Peyer's patch (tissue), 4 donors: ENCODE results near the gene PLAAT1. TPM values are rescaled to one million over a fixed set of nuclear protein-coding genes. Genes with fewer than 3 reads are reported as not detected.

ENCODE experiments used
- DNase-seq, 3 donors: peaks; one replicate each; pipeline ENCODE4 v3.0.0-alpha.2; 2017 to 2019
- H3K27ac ChIP-seq, 4 donors: fragments of 200-600 bp; sonication (generic); one replicate each; pipeline ENCODE4 v1.5.1; 2016 to 2019
- H3K27me3 ChIP-seq, 2 donors: fragments of 200-600 bp; sonication (generic); one replicate each; pipeline ENCODE4 v1.5.1; 2019
- H3K36me3 ChIP-seq, 3 donors: fragments of 200-600 bp; sonication (generic); one replicate each; pipeline ENCODE4 v1.5.1; 2016 to 2019
- H3K4me1 ChIP-seq, 4 donors: fragments of 200-600 bp; sonication (generic); one replicate each; pipeline ENCODE4 v1.5.1; 2016 to 2019
- H3K4me3 ChIP-seq, 4 donors: fragments of 200-600 bp; sonication (generic); 1 replicate in 3 of 4; 2 replicates in 1 of 4; pipeline ENCODE4 v1.5.1; 2016 to 2019; ENCODE audit warnings: mild to moderate bottlenecking in 1 of 4
- H3K9me3 ChIP-seq, 4 donors: fragments of 200-600 bp; sonication (generic); one replicate each; pipeline ENCODE4 v1.5.1; 2016 to 2019; ENCODE audit warnings: mild to moderate bottlenecking in 1 of 4
- POLR2A ChIP-seq, 2 donors: fragments of 450-650 bp; IDR thresholded peaks; one replicate each; pipeline ENCODE4 v1.5.1; 2017; ENCODE audit warnings: antibody characterized with exemption in 2 of 2, mild to moderate bottlenecking in 2 of 2, moderate library complexity in 2 of 2
- total RNA-seq, 4 donors: library from RNA; depleted of rRNA; stranded (reverse); fragments of >200 nt; gene quantifications; one replicate each; pipeline ENCODE4 v1.1.0, GENCODE V29; 2016
- TF ChIP-seq, protein P1 (sequence below), 6 experiments: fragments of 450-650 bp in 4 of 6; fragments of 200-600 bp in 2 of 6; sonication (generic) in 1 of 6; IDR thresholded peaks; one replicate each; pipeline ENCODE4 v1.5.1; 2017 to 2019; ENCODE audit warnings: antibody characterized with exemption in 6 of 6, mild to moderate bottlenecking in 3 of 6, moderate library complexity in 1 of 6

PLAAT1 gene
- total RNA-seq, 4 donors from 2014 or later: not detected

DNA sequence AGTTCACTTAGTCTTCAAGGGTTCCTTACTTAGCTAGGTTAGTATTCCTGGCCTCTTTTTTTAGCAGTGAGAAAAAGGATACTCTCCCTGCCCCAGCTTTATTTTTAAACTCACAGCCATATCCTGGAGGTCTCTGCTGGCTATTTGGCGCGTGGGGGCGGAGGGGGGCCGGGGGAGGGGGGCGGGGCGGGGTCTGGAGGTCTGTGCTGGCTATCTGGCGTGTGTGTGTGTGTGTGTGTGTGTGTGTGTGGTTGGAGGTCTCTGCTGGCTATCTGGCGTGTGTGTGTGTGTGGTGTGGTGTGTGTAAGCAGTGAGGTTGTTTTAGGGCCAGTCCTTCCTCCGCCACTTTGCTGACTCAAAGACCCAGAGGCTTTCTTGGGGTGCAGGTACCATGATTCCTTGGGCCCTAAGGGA is 579 bp upstream of the PLAAT1 start:
- Histone ChIP-seq H3K27me3 (no peaks in the 10 kb centered on the region), H3K27ac (no peak overlapping the region), H3K9me3 (no peaks in the 10 kb centered on the region), H3K4me1 (peaks cover 0 to 6% (median 0%) of the 10 kb centered on the region in 4 donors), H3K4me3 (peak overlapping the region in 2 of 4 donors; percentile 43 to 49), H3K36me3 (no peaks in the 10 kb centered on the region)
- no peak for DNase-seq
- no peak for TF ChIP-seq POLR2A (IDR thresholded peaks at IDR 0.05)
- TF ChIP-seq, protein P1, sequence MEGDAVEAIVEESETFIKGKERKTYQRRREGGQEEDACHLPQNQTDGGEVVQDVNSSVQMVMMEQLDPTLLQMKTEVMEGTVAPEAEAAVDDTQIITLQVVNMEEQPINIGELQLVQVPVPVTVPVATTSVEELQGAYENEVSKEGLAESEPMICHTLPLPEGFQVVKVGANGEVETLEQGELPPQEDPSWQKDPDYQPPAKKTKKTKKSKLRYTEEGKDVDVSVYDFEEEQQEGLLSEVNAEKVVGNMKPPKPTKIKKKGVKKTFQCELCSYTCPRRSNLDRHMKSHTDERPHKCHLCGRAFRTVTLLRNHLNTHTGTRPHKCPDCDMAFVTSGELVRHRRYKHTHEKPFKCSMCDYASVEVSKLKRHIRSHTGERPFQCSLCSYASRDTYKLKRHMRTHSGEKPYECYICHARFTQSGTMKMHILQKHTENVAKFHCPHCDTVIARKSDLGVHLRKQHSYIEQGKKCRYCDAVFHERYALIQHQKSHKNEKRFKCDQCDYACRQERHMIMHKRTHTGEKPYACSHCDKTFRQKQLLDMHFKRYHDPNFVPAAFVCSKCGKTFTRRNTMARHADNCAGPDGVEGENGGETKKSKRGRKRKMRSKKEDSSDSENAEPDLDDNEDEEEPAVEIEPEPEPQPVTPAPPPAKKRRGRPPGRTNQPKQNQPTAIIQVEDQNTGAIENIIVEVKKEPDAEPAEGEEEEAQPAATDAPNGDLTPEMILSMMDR (IDR thresholded peaks at IDR 0.05): no peak

DNA sequence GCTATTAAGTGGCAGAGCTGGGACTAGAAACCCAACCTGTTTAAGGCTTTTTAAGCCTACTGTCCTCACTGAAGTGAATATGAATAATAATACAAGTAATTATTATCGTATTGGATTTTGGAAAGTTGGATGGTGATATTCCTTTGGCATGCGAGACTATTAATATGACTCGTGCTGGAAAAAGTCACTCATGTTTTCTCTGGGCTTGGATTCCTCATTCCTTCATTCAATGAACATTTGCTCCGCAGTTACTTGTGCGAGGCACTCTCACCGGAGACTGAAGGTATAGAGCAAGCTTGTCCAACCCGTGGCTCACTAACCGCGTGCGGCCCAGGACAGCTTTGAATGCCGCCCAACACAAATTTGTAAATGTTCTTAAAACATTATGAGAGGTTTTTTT is 694 bp downstream of the PLAAT1 start:
- H3K9me3 ChIP-seq: no peaks in the 10 kb centered on the region
- H3K4me1 ChIP-seq: peaks cover 0 to 6% (median 0%) of the 10 kb centered on the region in 4 donors
- no peak overlapping the region for H3K27ac ChIP-seq
- no peaks in the 10 kb centered on the region for H3K36me3 ChIP-seq
- TF ChIP-seq, protein P1 (IDR thresholded peaks at IDR 0.05): no peak
- TF ChIP-seq POLR2A (IDR thresholded peaks at IDR 0.05): no peak
- H3K27me3 ChIP-seq: no peaks in the 10 kb centered on the region
- DNase-seq: no peak
- peak overlapping the region in 1 of 4 donors; percentile 43 for H3K4me3 ChIP-seq

DNA sequence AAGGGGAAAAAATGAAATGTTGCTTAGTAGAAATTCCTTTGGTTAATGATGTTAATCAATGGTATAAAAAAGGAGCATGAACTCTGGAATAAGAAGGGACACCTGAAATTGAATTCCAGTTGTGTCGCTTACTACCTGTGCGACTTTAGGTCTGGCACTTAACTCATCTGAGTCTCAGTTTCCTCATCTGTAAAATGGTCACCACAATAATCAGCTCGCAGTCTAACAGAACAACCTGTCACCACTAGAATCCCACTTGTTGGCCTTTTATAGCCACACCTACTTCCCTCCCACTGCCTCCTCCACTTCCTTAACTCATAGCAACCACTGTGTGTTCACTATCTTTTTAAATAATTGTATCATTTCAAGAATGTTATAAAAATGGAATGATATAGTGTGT is 2.5 kb downstream of the PLAAT1 start:
- H3K4me1 ChIP-seq: peaks cover 0 to 6% (median 0%) of the 10 kb centered on the region in 4 donors
- no peak for DNase-seq
- no peak overlapping the region for H3K4me3 ChIP-seq
- no peaks in the 10 kb centered on the region for H3K27me3 ChIP-seq
- no peaks in the 10 kb centered on the region for H3K36me3 ChIP-seq
- TF ChIP-seq POLR2A (IDR thresholded peaks at IDR 0.05): no peak
- TF ChIP-seq, protein P1 (IDR thresholded peaks at IDR 0.05): no peak
- peaks cover 0 to under 1% (median 0%) of the 10 kb centered on the region in 4 donors for H3K9me3 ChIP-seq
- no peak overlapping the region for H3K27ac ChIP-seq

DNA sequence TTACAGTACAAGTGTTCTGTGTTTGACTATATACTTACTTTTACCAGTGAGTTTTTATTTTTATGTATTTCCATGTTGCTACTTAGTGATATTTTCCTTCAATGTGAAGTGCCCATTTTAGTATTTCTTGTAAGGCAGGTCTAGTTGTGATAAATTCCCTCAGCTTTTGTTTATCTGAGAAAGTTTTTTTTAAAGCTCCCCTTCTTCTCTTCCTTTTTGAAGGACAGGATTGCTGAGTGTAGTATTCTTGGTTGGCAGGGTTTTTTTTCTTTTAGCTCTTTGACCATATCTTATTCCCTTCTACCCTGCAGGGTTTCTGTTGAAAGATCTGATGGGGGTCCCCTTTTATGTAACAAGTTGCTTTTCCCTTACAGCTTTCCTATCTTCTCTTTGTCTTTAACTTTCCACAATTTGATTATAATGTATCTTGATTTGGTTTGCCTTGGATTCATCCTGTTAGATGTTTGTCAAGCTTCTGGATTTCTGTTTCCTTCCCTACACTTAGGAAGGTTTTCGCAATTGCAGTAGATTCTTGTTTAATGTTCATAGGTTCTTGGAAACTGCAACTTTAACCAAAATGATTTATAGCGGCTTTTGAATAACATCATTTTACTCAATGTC is 7.9 kb downstream of the PLAAT1 start:
- TF ChIP-seq, protein P1 (IDR thresholded peaks at IDR 0.05): no peak
- TF ChIP-seq POLR2A (IDR thresholded peaks at IDR 0.05): no peak
- Histone ChIP-seq H3K4me1 (no peaks in the 10 kb centered on the region), H3K36me3 (no peaks in the 10 kb centered on the region), H3K27ac (no peak overlapping the region), H3K27me3 (no peaks in the 10 kb centered on the region), H3K9me3 (peaks cover 0 to 10% (median 0%) of the 10 kb centered on the region in 4 donors), H3K4me3 (no peak overlapping the region)
- DNase-seq: no peak

DNA sequence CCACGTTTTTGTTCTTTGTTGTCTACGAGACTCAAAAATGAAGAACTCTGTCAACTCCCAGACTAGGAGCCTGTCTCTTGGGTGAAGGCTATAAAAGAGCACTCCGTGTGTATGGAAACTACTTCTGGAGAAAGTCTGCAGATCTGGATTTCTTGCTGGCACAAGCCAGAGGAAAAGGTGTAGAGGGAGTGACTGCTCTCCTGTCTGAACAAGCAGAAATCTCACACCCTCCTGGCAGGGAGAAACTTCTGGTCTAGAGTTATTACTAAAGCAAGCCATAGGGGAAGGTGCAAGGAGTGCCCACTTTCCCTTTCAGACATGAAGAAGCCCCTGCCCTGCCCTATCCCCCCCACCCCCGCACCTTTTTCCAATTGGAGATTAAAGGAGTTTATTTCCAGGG is 9.5 kb downstream of the PLAAT1 start:
- no peaks in the 10 kb centered on the region for H3K36me3 ChIP-seq
- H3K27me3 ChIP-seq: no peaks in the 10 kb centered on the region
- H3K4me1 ChIP-seq: no peaks in the 10 kb centered on the region
- peaks cover 0 to 10% (median 0%) of the 10 kb centered on the region in 4 donors for H3K9me3 ChIP-seq
- no peak overlapping the region for H3K27ac ChIP-seq
- DNase-seq: no peak
- TF ChIP-seq, protein P1 (IDR thresholded peaks at IDR 0.05): no peak
- TF ChIP-seq POLR2A (IDR thresholded peaks at IDR 0.05): no peak
- no peak overlapping the region for H3K4me3 ChIP-seq
